ENCODE measurements around the gene B4GALT5. TPM values are rescaled to one million over a fixed set of nuclear protein-coding genes. Genes with fewer than 3 reads are reported as not detected.

Gene B4GALT5
- total RNA-seq, 1 donor from 2014 or later, result 115 TPM

DNA sequence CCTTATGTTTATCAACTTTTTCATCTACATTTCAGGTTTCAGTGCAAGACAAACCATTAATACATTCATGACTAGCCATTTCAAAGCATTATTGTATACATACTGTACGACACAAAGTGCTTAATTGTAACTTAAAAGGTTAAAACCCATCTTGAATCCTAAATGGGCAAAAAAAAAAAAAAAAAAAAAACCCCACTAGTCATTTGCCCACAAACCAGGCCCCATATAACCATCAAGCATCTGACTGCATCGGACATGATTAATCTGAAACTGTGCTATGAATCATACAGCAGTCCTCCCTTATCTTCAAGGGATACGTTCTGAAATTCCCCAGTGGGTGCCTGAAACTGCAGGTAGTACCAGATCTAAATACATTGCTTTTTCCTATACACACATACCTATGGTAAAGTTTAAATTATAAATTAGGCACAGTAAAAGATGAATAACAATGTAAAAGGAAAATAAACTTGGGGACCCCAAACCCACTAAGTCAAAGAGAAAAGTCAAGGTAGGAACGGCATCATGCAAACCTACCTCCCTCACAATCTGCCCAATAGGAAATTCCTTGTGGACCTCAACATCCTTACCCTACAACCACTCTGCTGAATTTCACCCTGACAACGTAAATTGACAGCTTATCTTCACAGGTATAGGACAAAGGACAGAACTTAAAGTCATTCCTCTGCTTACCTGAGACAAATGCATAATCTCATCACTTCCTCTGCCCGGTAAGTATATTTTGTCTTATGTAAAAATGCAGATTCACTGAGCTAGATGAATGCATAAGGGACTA lies 14.3 kb downstream of the B4GALT5 start:
- no peak overlapping the region for H3K4me3 Mint-ChIP-seq (ENCODE audit: unreplicated experiment)
- H3K36me3 Mint-ChIP-seq (ENCODE audit: low read depth, unreplicated experiment), result peaks cover 4% of the 10 kb centered on the region
- TF ChIP-seq, protein P1, sequence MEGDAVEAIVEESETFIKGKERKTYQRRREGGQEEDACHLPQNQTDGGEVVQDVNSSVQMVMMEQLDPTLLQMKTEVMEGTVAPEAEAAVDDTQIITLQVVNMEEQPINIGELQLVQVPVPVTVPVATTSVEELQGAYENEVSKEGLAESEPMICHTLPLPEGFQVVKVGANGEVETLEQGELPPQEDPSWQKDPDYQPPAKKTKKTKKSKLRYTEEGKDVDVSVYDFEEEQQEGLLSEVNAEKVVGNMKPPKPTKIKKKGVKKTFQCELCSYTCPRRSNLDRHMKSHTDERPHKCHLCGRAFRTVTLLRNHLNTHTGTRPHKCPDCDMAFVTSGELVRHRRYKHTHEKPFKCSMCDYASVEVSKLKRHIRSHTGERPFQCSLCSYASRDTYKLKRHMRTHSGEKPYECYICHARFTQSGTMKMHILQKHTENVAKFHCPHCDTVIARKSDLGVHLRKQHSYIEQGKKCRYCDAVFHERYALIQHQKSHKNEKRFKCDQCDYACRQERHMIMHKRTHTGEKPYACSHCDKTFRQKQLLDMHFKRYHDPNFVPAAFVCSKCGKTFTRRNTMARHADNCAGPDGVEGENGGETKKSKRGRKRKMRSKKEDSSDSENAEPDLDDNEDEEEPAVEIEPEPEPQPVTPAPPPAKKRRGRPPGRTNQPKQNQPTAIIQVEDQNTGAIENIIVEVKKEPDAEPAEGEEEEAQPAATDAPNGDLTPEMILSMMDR (IDR thresholded peaks at IDR 0.05; ENCODE audit: unreplicated experiment), result no peak
- H3K27me3 Mint-ChIP-seq (ENCODE audit: unreplicated experiment), result peaks cover 10% of the 10 kb centered on the region
- no peaks in the 10 kb centered on the region for H3K9me3 Mint-ChIP-seq (ENCODE audit: unreplicated experiment)
- H3K27ac Mint-ChIP-seq (ENCODE audit: unreplicated experiment), result peak overlapping the region; percentile 79
- H3K4me1 Mint-ChIP-seq (ENCODE audit: unreplicated experiment), result peaks cover 56% of the 10 kb centered on the region
- no peak for DNase-seq (ENCODE audit: low spot score)

DNA sequence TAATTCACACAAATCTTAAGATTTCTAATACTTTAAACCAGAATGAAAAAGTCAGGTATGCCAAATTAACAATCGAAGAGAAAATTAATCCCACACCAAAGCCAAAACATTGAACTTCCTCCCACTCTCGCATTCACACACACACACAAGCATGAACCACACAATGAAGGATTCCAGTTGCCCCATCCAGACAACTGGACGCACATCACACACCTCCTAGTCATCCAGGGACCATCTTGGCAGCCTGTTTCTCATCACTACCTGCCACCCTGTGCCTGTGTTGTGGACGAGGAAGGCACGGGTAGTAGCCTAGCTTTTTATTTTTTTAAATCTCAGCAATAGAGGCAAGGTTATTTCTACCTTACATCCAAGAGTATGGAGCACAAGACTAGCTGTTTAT lies 15.2 kb downstream of the B4GALT5 start:
- Mint-ChIP-seq H3K36me3 (ENCODE audit: low read depth, unreplicated experiment) (peaks cover 4% of the 10 kb centered on the region), H3K4me1 (ENCODE audit: unreplicated experiment) (peaks cover 64% of the 10 kb centered on the region), H3K4me3 (ENCODE audit: unreplicated experiment) (no peak overlapping the region), H3K27me3 (ENCODE audit: unreplicated experiment) (peaks cover 10% of the 10 kb centered on the region), H3K9me3 (ENCODE audit: unreplicated experiment) (no peaks in the 10 kb centered on the region), H3K27ac (ENCODE audit: unreplicated experiment) (peak overlapping the region; percentile 76)
- TF ChIP-seq, protein P1 (IDR thresholded peaks at IDR 0.05; ENCODE audit: unreplicated experiment), result no peak
- DNase-seq (ENCODE audit: low spot score), result no peak

DNA sequence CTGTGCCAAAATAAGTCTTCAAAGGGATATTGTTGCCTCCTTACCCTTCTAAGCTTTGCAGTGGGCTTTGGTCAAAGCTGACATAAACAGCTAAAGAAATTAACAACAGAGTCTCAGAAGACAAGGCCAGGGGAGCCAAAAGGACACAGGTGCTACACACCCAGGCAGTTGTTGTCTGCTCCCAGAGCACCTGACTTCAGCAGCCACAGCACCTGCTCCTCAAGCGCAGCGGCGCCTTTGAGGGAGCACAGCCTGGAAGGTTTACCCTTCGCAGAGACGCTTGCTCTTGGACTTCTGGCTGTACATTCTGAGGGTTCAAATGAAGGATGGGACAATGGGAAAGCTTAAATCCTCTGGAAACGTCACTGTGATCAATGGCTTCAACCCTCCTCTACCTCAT lies 16.6 kb downstream of the B4GALT5 start:
- H3K36me3 Mint-ChIP-seq (ENCODE audit: low read depth, unreplicated experiment), result peaks cover 2% of the 10 kb centered on the region
- peak overlapping the region; percentile 90 for H3K27ac Mint-ChIP-seq (ENCODE audit: unreplicated experiment)
- TF ChIP-seq, protein P1 (IDR thresholded peaks at IDR 0.05; ENCODE audit: unreplicated experiment), result no peak
- H3K27me3 Mint-ChIP-seq (ENCODE audit: unreplicated experiment), result peaks cover 10% of the 10 kb centered on the region
- DNase-seq (ENCODE audit: low spot score), result no peak
- no peak overlapping the region for H3K4me3 Mint-ChIP-seq (ENCODE audit: unreplicated experiment)
- no peaks in the 10 kb centered on the region for H3K9me3 Mint-ChIP-seq (ENCODE audit: unreplicated experiment)
- H3K4me1 Mint-ChIP-seq (ENCODE audit: unreplicated experiment), result peaks cover 68% of the 10 kb centered on the region

DNA sequence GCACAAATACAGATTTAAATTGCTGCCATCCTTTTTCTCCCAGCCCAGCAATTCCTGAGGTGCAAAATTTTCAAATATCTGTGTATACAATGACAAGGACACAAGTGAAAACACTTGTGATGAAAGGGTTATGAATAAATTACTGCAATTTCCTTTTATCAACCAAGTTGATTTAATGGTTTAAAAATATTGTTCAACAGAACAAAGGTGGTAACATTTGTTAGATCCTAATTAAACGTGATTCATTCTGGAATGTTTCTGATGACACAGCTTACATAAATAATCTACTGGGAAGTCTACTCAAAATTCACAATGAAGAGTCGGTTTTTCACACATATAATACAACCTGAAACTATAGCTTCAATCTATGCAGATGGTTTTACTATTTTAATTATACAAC lies 17.1 kb downstream of the B4GALT5 start:
- H3K27me3 Mint-ChIP-seq (ENCODE audit: unreplicated experiment), result peaks cover 10% of the 10 kb centered on the region
- no peaks in the 10 kb centered on the region for H3K9me3 Mint-ChIP-seq (ENCODE audit: unreplicated experiment)
- H3K36me3 Mint-ChIP-seq (ENCODE audit: low read depth, unreplicated experiment), result no peaks in the 10 kb centered on the region
- peaks cover 70% of the 10 kb centered on the region for H3K4me1 Mint-ChIP-seq (ENCODE audit: unreplicated experiment)
- H3K27ac Mint-ChIP-seq (ENCODE audit: unreplicated experiment), result peak overlapping the region; percentile 90
- no peak for DNase-seq (ENCODE audit: low spot score)
- TF ChIP-seq, protein P1 (IDR thresholded peaks at IDR 0.05; ENCODE audit: unreplicated experiment), result no peak
- H3K4me3 Mint-ChIP-seq (ENCODE audit: unreplicated experiment), result no peak overlapping the region

DNA sequence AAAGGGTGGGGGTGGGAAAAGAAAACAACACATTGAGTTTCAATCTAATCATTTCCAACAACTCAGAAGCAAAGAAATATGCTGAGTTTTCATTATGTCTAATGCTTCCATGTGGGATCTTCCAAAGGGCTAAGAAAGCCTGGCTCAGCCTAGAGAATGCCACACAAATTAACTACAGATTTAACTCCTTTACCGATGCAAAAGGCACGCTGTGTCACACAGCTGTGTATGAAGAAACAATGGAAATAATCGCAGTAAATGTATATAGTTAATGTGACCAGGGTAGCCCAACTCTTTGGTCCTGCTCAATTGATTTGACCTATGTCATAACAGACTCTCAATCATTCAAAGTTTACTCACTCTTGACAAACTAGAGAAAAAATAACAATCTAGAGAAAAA lies 17.8 kb downstream of the B4GALT5 start:
- Mint-ChIP-seq H3K27ac (ENCODE audit: unreplicated experiment) (peak overlapping the region; percentile 90), H3K27me3 (ENCODE audit: unreplicated experiment) (peaks cover 10% of the 10 kb centered on the region)

More for the DNA sequence above, 17.8 kb downstream of the B4GALT5 start:
- TF ChIP-seq, protein P1 (IDR thresholded peaks at IDR 0.05; ENCODE audit: unreplicated experiment), result no peak
- H3K36me3 Mint-ChIP-seq (ENCODE audit: low read depth, unreplicated experiment), result no peaks in the 10 kb centered on the region
- no peak overlapping the region for H3K4me3 Mint-ChIP-seq (ENCODE audit: unreplicated experiment)
- peaks cover 76% of the 10 kb centered on the region for H3K4me1 Mint-ChIP-seq (ENCODE audit: unreplicated experiment)
- DNase-seq (ENCODE audit: low spot score), result no peak
- no peaks in the 10 kb centered on the region for H3K9me3 Mint-ChIP-seq (ENCODE audit: unreplicated experiment)
